IMR-90 (cell line): ENCODE data around the gene PITPNM3. TPM values are rescaled to one million over a fixed set of nuclear protein-coding genes. Genes with fewer than 3 reads are reported as not detected.

ENCODE experiments used
- ATAC-seq: fragments of 200-7000 bp; cut with Tn5 transposase; 2 replicates; pipeline ENCODE4 v1.9.1; 2020; ENCODE audit warnings: low read depth, mild to moderate bottlenecking, moderate library complexity
- BruUV-seq: library from RNA; stranded (reverse); fragments of 400-500 nt; replicated peaks from 2 replicates; lab custom pipeline; 2021; lab: Mats Ljungman, UMichigan
- CTCF ChIA-PET: fragments of 300-600 bp; formaldehyde crosslinking; extraction: SDS; loops from one replicate; lab custom pipeline; 2021; ENCODE audit warnings: antibody characterized with exemption; lab: Yijun Ruan, JAX
- POLR2A ChIA-PET: fragments of 300-600 bp; sonication (Branson Sonifier 250); formaldehyde crosslinking; loops from one replicate; lab custom pipeline; 2022; ENCODE audit warnings: antibody characterized with exemption; ENCODE audit not compliant: unreplicated experiment; lab: Charles Lee
- DNase-seq: peaks from one replicate; pipeline ENCODE4 v3.0.0; 2013
- H2AFZ ChIP-seq: replicated peaks from 2 replicates; pipeline ENCODE3; 2013; ENCODE audit warnings: low read length, mild to moderate bottlenecking; ENCODE audit not compliant: poor library complexity
- H2AK5ac ChIP-seq: 2 replicates; pipeline ENCODE4 v1.6.1; 2013; ENCODE audit warnings: low read depth, low read length, inconsistent platforms
- H2AK9ac ChIP-seq: replicated peaks from 2 replicates; pipeline ENCODE3; 2013; ENCODE audit warnings: mild to moderate bottlenecking, low read depth, low read length, moderate library complexity; ENCODE audit not compliant: poor library complexity
- H2BK120ac ChIP-seq: 2 replicates; pipeline ENCODE4 v1.6.1; 2013; ENCODE audit warnings: low read depth, low read length, inconsistent platforms
- H2BK15ac ChIP-seq: 3 replicates; pipeline ENCODE4 v1.6.1; 2013; ENCODE audit warnings: low read depth, low read length, inconsistent platforms
- H2BK20ac ChIP-seq: 2 replicates; pipeline ENCODE4 v1.6.1; 2013; ENCODE audit warnings: low read depth, mild to moderate bottlenecking, inconsistent platforms, low read length, moderate library complexity
- H2BK5ac ChIP-seq: 2 replicates; pipeline ENCODE4 v1.6.1; 2013; ENCODE audit warnings: mild to moderate bottlenecking, low read depth, low read length, inconsistent platforms; ENCODE audit not compliant: poor library complexity, severe bottlenecking
- H3K14ac ChIP-seq: replicated peaks from 2 replicates; pipeline ENCODE4 v1.6.1; 2013; ENCODE audit warnings: low read depth, low read length, inconsistent platforms
- H3K18ac ChIP-seq: 2 replicates; pipeline ENCODE4 v1.6.1; 2013; ENCODE audit warnings: low read depth, low read length, control low read depth
- H3K23ac ChIP-seq: 2 replicates; pipeline ENCODE4 v1.6.1; 2013; ENCODE audit warnings: low read depth, low read length, inconsistent platforms
- H3K27ac ChIP-seq: 2 replicates; pipeline ENCODE4 v1.5.1; 2013; ENCODE audit warnings: mild to moderate bottlenecking, control low read depth, low read length; ENCODE audit not compliant: insufficient read depth
- H3K27me3 ChIP-seq: 2 replicates; pipeline ENCODE4 v1.6.1; 2013; ENCODE audit warnings: low read length; ENCODE audit not compliant: control insufficient read depth, insufficient read depth
- H3K36me3 ChIP-seq: 2 replicates; pipeline ENCODE4 v1.6.1; 2013; ENCODE audit warnings: low read length, mixed read lengths; ENCODE audit not compliant: control insufficient read depth, insufficient read depth
- H3K4ac ChIP-seq: 2 replicates; pipeline ENCODE4 v1.6.1; 2013; ENCODE audit warnings: low read depth, low read length, inconsistent platforms
- H3K4me1 ChIP-seq: 2 replicates; pipeline ENCODE4 v1.6.1; 2013; ENCODE audit warnings: low read length, mixed read lengths; ENCODE audit not compliant: control insufficient read depth, insufficient read depth
- H3K4me2 ChIP-seq: 2 replicates; pipeline ENCODE4 v1.6.1; 2013; ENCODE audit warnings: low read depth, mild to moderate bottlenecking, control low read depth, low read length, moderate library complexity
- H3K4me3 ChIP-seq: 2 replicates; pipeline ENCODE4 v1.5.1; 2013; ENCODE audit warnings: low read depth, mild to moderate bottlenecking, control low read depth, low read length, moderate library complexity; ENCODE audit not compliant: insufficient read depth
- H3K56ac ChIP-seq: 2 replicates; pipeline ENCODE4 v1.6.1; 2013; ENCODE audit warnings: low read length, inconsistent platforms; ENCODE audit not compliant: insufficient read depth; ENCODE audit errors: extremely low read depth
- H3K79me1 ChIP-seq, 2 experiments: 2 replicates each; pipeline ENCODE4 v1.6.1; 2013; ENCODE audit warnings: low read length in 2 of 2, inconsistent platforms in 1 of 2, low read depth in 1 of 2
- H3K9ac ChIP-seq: 2 replicates; pipeline ENCODE4 v1.6.1; 2013; ENCODE audit warnings: low read depth, low read length, control low read depth
- H3K9me1 ChIP-seq: 2 replicates; pipeline ENCODE4 v1.6.1; 2013; ENCODE audit warnings: low read length, inconsistent platforms; ENCODE audit not compliant: insufficient read depth
- H3K9me3 ChIP-seq: 2 replicates; pipeline ENCODE4 v1.6.1; 2013; ENCODE audit warnings: low read length; ENCODE audit not compliant: control insufficient read depth, insufficient read depth
- H4K20me1 ChIP-seq: 2 replicates; pipeline ENCODE4 v1.6.1; 2013; ENCODE audit warnings: low read length, inconsistent platforms; ENCODE audit not compliant: insufficient read depth
- H4K5ac ChIP-seq: 2 replicates; pipeline ENCODE4 v1.6.1; 2013; ENCODE audit warnings: mild to moderate bottlenecking, low read depth, low read length, control low read depth
- H4K8ac ChIP-seq, 2 experiments: 2 replicates each; pipeline ENCODE4 v1.6.1; 2013; ENCODE audit warnings: low read depth in 2 of 2, low read length in 2 of 2, control low read depth in 1 of 2, inconsistent platforms in 1 of 2
- H4K91ac ChIP-seq: 2 replicates; pipeline ENCODE4 v1.6.1; 2013; ENCODE audit warnings: low read depth, low read length, inconsistent platforms; ENCODE audit not compliant: insufficient read depth
- MAFK ChIP-seq: IDR thresholded peaks from 2 replicates; pipeline ENCODE4 v1.6.1; 2012; ENCODE audit warnings: low read depth, low read length, improper control_type of control experiment
- NFE2L2 ChIP-seq: fragments of 150-350 bp; IDR thresholded peaks from 2 replicates; pipeline ENCODE4 v1.6.1; 2016; ENCODE audit warnings: low read depth, mild to moderate bottlenecking, low read length
- RFX5 ChIP-seq: IDR thresholded peaks from 2 replicates; pipeline ENCODE4 v1.8.0; 2012; ENCODE audit warnings: low read depth, mild to moderate bottlenecking, low read length, moderate library complexity
- WGBS, 2 experiments: methylation state at CpG; one replicate each; pipeline versions ENCODE4 v1.1.5 to v1.1.7; 2013; ENCODE audit warnings: missing lambda C conversion rate in 2 of 2; ENCODE audit not compliant: insufficient read length in 1 of 2; ENCODE audit errors: extremely low coverage in 2 of 2; 5-methylcytosine and 5-hydroxymethylcytosine counted together
- dilution Hi-C: fragments of 300-500 bp; cut with HindIII; formaldehyde crosslinking; loops from one replicate; pipeline ENCODE4 v1.14.3; 2018; ENCODE audit warnings: low sequenced_read_pairs; ENCODE audit not compliant: unreplicated experiment
- in situ Hi-C: fragments of 300-500 bp; cut with MboI; formaldehyde crosslinking; loops from 3 replicates; pipeline ENCODE4 v1.14.3; 2019; ENCODE audit warnings: low sequenced_read_pairs, inconsistent platforms, mixed read lengths
- intact Hi-C: fragments of 100-400 bp; cut with micrococcal nuclease; formaldehyde crosslinking; loops from 2 replicates; pipeline ENCODE4 v1.10.0; 2022
- polyA plus RNA-seq, 3 experiments: library from polyadenylated mRNA; depleted of rRNA; stranded (reverse); fragments of >200 nt; gene quantifications; 2 replicates each; pipeline ENCODE4 v1.2.3, GENCODE V29; 2012; ENCODE audit warnings: low replicate concordance in 1 of 3
- total RNA-seq: library from RNA; depleted of rRNA; stranded (reverse); fragments of >200 nt; gene quantifications from 2 replicates; pipeline ENCODE4 v1.2.3, GENCODE V29; 2012

Gene PITPNM3
- total and polyA plus RNA-seq, 2 of the 4 experiments (the other 2 are of a cell fraction), result 0.54 to 1.7 TPM

DNA sequence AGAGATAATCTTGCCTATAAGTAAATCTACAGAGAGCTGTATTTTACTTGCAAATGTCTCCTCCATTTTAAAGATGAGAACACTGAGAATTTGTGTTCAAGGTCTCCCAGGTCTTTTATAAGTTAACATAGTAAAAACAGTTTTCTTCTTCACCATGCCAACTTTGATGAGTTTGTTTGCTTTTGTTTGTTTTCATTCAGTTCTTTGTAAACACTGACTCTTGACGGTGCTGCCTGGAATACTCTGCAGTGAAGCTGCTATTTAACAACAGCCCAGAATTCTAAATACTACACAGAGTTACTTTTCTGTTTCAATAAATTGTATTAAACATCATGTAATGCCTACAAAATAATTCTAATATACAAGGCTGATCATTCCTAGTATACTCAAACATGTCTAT lies 41.4 kb upstream of the PITPNM3 start:
- Histone ChIP-seq H3K9me3 (no peaks in the 10 kb centered on the region), H3K4me1 (0 out of 2 replicates have a peak, but pooled peaks cover 1% of the 10 kb centered on the region), H4K8ac (no peak overlapping the region), H2BK15ac (no peak overlapping the region), H3K4ac (no peak overlapping the region), H3K27ac (no peak overlapping the region), H4K5ac (no peak overlapping the region), H3K79me1 (peaks cover 8 to 19% of the 10 kb centered on the region in 2 experiments; a peak in 3 of 4 replicates), H3K4me2 (no peak overlapping the region), H3K9me1 (no peaks in the 10 kb centered on the region), H2AFZ (no peak overlapping the region), H3K9ac (no peak overlapping the region), H3K36me3 (peaks cover 30% of the 10 kb centered on the region), H4K91ac (no peak overlapping the region), H4K20me1 (no peaks in the 10 kb centered on the region), H3K4me3 (no peak overlapping the region), H3K18ac (no peak overlapping the region), H3K56ac (no peak overlapping the region), H2BK20ac (no peak overlapping the region), H3K23ac (no peak overlapping the region), H3K14ac (no peak overlapping the region), H2AK5ac (no peak overlapping the region), H2AK9ac (no peak overlapping the region), H3K27me3 (no peaks in the 10 kb centered on the region), H2BK120ac (no peak overlapping the region), H2BK5ac (no peak overlapping the region)
- dilution Hi-C loops, result no loop called here
- ATAC-seq, result no peak
- no TSS peak for BruUV-seq
- no peak for TF ChIP-seq NFE2L2
- no peak for TF ChIP-seq MAFK
- no peak for TF ChIP-seq RFX5
- ChIA-PET POLR2A (no interaction called here), CTCF (interaction anchor here (0.6 to 1.5 kb wide), 4 partner anchors 11 to 1763 kb away, joined by 3 to 4 read pairs (median 3); no protein-coding TSS in a partner anchor)
- intact Hi-C loops, result no loop called here
- in situ Hi-C loops, result no loop called here
- no peak for DNase-seq
- no CpG with 5 or more reads among the region's 1 CpG for WGBS, 2 experiments
